HG03066 (cell line): ENCODE measurements around the gene RPS27.
"Not testable (repeated sequence)": the region's sequence is repeated elsewhere in the genome, so short reads cannot be mapped to it uniquely, and the experiment has no call there.

ENCODE experiments used
- ATAC-seq: cut with Tn5 transposase; IDR thresholded peaks from one replicate; pipeline ENCODE4 v1.9.1; 2021; ENCODE audit warnings: low read depth; ENCODE audit not compliant: unreplicated experiment

Gene RPS27

DNA sequence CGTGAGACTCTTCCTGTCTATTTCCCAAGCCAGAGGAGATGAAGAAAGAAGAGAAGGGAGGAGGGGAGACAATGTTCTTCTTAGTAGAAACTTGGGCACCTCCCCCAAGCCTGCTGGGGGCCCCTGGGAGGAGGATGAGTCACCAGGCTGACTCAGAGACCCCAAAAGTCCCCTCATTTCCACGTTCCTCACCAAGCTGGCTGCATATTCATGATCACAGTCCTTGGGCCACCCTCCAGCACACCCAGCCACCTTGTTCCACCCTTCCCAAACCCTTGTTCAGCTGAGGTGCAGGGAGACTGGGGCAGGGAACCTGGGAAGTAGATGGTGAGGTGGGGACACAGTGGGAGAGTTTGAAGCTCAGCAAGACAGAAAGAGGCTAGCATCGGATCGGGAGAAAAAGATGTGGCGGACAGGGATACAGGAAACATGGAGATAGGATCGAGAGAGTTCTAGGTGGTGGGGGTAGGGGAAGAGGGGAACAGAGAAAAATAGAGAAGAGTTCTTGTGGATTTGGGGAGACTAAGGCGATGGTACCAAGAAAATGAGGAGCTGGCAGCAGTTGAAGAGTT is 5.1 kb upstream of the RPS27 start:
- no peak for ATAC-seq

- no peak for ATAC-seq
These were observed 4.4 kb upstream of the RPS27 start, which contains the start of gene RAB13 for GRCh38 chr1:153985941-153986761. Gene RAB13, minus strand, starts transcription at chr1:153986339. Its CDS starts 103 bp downstream, at chr1:153986236.

- no peak for ATAC-seq
These were observed 2.9 kb upstream of the RPS27 start for GRCh38 chr1:153987621-153988020.

- ATAC-seq: no peak
These were observed 629 bp downstream of the RPS27 start for GRCh38 chr1:153991151-153991630.

- ATAC-seq: no peak
These were observed 1.2 kb downstream of the RPS27 start for GRCh38 chr1:153991806-153992205.

- no peak for ATAC-seq
These were observed 4.6 kb downstream of the RPS27 start for GRCh38 chr1:153995202-153995601.

DNA sequence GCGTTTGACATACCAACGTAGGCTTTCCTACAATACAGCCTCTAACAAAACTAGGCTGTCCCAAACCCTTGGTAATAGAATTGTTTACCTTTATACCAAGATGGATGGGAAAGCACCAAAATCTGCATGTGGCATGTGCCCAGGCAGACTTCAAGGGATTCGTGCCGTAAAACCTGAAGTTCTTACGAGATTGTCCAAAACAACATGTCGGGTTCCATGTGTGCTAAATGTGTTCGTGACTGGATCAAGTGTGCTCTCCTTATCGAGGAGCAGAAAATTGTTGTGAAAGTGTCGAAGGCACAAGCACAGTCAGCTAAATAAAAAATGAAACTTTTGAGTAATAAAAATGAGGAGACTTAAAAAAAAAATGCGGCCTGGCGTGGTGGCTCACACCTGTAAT is 5.1 kb downstream of the RPS27 start:
- ATAC-seq: no peak

DNA sequence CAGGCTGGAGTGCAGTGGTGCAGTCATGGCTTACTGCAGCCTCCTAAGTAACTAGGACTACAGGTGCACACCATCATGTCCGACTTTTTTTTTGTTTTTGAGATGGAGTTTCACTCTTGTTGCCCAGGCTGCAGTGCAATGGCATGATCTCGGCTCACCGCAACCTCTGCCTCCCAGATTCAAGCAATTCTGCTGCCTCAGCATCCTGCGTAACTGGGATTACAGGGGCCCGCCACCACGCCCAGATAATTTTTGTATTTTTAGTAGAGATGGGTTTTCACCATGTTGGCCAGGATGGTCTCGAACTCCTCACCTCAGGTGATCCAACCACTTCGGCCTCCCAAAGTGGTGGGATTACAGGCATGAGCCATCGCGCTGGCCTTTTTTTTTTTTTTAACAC is 6.3 kb downstream of the RPS27 start:
- not testable (repeated sequence) for ATAC-seq

- no peak for ATAC-seq
These were observed 9.9 kb downstream of the RPS27 start for GRCh38 chr1:154000420-154000819.

DNA sequence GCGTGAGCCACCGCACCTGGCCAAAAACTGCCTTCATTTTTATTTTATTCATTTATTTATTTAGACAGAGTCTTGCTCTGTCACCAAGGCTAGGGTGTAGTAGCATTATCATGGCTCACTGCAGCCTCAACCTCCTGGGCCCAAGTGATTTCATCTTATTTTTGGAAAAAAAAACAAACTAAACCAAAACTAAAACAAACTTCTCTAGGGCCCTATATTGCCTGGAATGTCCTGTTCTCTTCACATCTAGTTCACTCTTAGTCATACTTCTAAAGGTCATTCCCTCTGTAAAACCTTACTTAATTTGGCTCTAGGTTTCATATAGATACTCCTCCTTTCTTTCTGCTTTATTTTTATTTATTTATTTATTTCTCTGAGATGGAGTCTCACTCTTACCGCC is 15.6 kb downstream of the RPS27 start:
- no peak for ATAC-seq

- no peak for ATAC-seq
These were observed 21.6 kb downstream of the RPS27 start for GRCh38 chr1:154012129-154012528.

DNA sequence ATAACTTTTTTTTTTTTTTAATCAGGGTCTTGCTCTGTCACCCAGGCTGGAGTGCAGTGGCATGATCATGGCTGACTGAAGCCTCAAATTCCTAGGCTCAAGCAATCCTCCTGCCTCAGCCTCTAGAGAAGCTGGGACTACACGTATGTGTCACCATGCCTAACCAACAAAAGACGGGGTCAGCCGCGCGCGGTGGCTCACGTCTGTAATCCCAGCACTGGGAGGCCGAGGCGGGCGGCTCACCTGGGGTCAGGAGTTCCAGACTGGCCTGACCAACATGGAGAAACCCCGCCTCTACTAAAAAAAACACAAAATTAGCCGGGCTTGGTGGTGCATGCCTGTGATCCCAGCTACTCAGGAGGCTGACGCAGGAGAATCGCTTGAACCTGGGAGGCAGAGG is 22.0 kb downstream of the RPS27 start:
- not testable (repeated sequence) for ATAC-seq

GRCh38 chr1:154014154-154014907 is 23.8 kb downstream of the RPS27 start:
- no peak for ATAC-seq

- no peak for ATAC-seq
These were observed 28.7 kb downstream of the RPS27 start for GRCh38 chr1:154019269-154019668.

- no peak for ATAC-seq
These were observed 29.4 kb downstream of the RPS27 start for GRCh38 chr1:154019940-154020339.

- ATAC-seq: not testable (repeated sequence)
These were observed 43.1 kb downstream of the RPS27 start for GRCh38 chr1:154033697-154034096.
